ENCODE measurements around the gene REX1BD.
"Not testable (repeated sequence)": the region's sequence is repeated elsewhere in the genome, so short reads cannot be mapped to it uniquely, and the experiment has no call there.

The REX1BD gene

DNA sequence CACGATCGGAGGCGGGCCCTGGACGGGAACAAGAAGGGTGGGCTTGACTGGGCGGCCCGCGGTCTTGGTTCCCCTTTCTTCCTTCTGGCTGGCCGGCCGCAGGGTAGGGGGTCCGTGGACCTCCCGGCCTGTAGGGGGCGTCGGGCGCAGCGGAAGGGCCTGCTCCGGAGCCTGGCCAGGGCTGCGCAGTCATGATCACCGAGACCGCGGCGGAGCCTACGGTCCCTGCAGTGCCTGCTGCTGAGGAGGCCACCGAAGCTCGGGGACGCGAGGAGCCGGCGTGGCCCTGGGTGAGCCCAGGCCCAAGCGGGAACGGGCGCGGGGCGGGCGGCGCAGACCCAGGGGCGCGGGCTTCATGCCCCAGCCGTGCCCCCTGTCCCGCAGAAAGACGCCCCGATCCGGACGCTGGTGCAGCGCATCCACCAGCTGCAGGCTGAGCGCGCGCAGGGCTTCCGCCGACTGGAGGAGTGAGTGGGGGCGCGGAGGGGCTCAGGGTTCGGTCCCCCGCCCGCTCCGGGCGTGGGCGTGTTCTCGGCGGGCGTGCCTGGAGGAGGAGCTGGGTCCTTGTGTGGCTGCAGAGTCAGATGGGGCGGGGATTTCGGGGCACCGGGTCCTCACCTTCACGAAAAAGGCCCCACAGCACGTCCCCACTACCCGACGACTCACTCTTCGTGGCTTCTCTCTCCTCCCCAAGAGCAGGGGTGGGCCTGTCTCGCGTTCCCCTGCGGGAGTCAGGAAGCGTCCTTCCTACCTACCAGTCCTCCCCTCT lies at the start of gene REX1BD:
TSS of gene REX1BD (plus strand) at position 188 of the 769 bp plus-strand sequence. CDS start at position 192, 4 bp downstream.
- peak; percentile 84 to 86 for DNase-seq (ENCODE audit: low read depth in 2 of 2)

DNA sequence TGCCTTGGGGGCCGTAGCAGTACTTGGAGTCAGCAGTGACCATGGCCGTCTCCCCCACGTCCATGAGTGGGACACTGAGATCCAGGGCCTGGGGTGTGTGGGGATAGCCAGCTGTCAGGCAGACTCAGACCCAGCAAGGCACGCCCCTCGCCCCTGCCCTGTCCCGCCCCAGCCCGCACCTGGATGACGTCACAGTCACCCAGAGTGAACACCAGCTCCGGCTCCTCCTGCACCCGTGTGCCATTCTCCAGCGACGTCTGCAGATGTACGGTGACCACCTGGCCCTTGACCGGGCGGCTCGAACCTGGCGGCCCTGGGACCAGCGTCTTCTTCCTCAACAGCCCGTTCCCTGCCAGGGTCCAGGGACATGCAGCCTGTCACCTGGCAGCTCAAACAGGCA lies 49.2 kb upstream of the REX1BD start:
- no peak for DNase-seq (ENCODE audit: low read depth in 2 of 2)

DNA sequence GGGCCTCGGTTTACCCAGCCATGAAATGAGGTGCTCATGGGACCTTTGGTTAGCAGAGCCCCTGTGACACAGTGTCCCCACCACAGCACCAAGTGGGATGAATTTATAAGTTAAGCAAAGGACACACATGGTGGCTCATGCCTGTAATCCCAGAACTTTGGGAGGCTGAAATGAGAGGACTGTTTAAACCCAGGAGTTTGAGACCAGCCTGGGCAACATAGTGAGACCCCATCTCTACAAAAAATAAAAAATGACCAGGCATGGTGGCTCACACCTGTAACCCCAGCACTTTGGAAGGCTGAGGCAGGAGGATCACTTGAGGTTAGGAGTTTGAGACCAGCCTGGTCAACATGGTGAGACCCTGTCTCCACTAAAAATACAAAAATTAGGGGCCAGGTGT lies 48.4 kb upstream of the REX1BD start:
- not testable (repeated sequence) for DNase-seq (ENCODE audit: low read depth in 2 of 2)

DNA sequence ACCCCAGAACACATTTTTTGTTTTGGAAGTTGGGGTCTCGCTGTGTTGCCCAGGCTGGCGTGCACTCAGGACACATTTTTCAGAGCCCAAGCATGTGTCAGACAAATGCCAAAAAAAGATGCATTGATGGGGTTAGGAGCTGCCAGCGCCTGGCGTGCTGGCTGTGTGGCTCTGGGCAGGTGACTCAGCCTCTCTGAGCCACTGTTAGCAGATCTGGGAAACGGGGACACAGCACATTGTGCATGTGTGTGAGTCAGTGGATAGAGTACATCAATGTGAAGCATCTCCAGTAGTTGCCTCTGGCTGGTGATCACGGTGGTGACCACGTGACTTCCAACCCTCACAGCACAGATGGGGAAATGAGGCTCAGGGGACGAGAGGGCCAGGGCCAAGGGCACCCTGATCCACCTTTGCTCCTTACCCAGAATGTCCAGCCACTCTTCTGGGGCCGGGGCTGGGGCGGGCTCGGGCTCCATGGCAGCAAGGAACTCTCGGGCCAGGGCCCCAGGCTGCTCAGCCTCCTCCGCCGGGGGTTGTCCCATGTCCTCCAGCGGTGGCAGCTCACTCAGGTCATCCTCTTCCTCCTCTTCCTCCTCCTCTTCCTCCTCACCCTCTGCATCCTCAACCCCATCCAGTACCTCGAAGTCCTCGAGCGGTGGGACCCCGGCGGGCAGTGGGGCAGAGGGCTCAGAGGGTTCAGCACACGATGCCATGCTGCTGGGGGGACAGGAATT lies 47.2 kb upstream of the REX1BD start:
- DNase-seq (ENCODE audit: low read depth in 2 of 2): no peak

DNA sequence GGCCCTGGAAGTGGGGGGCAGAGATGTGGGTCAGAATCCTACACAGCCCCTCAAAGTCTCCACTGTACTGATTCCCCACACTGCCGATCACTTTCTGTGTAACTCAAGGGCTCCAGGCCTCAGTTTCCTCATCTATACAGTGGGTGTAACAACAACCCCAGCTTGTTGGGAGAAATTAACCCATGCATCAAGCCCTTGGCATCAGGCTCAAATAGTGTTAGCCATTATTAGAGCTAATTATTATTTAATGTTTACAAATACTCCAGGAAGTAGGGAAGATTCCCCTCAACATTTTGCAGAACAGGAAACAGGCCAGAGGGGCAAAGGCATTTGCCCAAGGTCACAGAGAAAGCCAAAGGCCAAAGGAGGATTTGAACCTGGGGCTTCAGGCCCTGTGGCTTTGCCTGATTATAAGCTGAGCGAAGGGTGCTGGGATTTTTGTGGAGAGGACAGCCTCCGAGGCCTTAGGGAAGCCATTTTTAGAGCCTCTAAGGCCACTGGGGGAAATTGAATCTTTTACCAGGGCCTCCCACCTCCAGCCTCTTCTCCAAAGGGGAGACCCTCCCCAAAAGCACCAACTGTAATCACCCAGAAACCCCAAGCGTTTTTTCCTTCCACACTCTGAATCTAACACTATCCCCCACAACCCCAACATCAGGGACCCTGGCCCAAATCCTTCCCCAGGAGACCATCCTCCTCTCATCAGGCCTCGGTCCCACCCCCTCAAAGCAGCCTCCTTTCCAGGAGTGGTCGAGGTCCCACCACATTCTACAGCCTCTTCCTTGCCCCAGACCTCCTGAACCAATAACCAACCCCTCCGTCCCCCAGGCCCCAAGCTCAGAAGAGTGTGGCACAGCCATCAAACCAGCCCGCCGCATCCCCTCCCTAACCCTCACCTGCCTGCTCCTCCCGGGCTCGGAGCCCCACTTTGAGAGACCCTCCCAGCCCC lies 46.3 kb upstream of the REX1BD start:
- no peak for DNase-seq (ENCODE audit: low read depth in 2 of 2)

DNA sequence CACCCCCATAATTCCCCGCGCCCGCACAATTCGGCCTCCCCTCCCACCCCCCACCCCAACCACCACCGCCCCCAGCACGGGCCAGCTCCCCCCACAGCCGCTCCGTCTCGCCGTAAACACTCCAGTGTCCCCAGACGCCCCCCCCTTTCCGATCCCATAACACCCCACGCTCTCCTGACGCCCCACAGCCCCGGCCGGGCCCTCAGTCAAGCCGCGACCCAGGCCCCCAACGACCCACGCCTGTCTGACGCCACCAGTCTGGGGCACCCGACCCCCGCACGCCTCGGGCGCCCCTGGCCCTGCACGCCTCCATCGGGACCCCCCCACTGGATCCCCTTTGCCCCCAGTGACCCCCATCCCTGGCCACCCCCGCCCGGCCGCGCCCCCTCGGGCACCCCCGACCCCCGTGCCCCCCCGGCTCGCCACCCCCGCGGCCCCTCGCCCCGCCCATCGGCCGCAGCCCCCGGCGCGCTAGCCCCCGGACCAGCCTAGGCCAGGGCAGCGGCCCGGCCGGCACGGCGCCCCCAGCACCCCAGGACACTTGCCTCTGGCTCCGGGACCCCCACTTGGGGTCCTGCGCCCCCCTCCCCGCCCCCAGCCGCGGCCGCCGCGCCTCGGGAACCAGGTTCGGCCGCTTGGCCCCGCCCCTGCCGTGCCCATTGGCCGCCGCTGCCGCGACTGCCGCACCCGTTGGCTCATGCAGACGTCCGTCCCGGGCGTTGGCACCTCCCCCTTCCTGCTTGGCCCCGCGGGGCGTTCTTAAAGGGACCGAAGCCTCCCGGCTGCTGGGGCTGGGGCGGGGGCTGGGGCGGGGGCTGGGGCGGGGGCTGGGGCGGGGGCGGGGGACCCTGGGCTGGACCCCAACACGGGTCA lies 45.4 kb upstream of the REX1BD start, which contains the start of gene FKBP8:
TSS of gene FKBP8 (minus strand) at position 633 of the 873 bp plus-strand sequence. CDS start 1,603 bp downstream, outside the sequence.
- peak; percentile 92 to 95 for DNase-seq (ENCODE audit: low read depth in 2 of 2)

DNA sequence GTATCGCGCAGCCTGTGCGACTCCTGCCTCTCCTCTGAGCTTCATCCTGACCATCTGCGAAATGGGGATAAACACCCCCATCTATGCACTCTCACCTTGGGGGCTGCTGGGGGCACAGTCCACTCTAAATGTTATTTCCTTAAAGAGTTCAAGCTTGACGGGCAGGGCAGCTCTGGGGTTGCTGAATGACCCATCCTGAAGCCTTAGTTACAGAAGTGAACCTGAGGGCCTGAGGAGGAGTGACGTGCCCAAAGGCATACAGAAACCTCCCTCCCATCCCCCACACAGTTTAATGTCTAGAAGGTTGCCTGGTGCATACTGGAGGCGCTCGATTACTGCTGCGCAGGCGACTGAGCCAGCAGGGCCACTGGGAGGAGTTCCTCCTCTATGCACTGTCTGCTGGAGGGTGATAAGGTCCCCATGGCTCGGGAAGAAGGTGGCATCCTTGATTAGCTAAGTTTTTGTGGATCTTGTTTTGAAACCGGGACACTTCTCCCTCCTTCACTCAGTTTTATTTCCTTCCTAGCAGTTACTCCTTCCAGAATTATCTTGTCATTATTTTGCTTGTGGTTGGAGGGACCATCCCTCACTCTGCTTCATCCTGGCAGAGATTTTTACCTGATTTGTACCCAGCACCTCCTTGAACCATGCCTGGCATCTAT lies 44.7 kb upstream of the REX1BD start:
- peak in 1 of 2 donors; percentile 58 for DNase-seq (ENCODE audit: low read depth in 2 of 2)

DNA sequence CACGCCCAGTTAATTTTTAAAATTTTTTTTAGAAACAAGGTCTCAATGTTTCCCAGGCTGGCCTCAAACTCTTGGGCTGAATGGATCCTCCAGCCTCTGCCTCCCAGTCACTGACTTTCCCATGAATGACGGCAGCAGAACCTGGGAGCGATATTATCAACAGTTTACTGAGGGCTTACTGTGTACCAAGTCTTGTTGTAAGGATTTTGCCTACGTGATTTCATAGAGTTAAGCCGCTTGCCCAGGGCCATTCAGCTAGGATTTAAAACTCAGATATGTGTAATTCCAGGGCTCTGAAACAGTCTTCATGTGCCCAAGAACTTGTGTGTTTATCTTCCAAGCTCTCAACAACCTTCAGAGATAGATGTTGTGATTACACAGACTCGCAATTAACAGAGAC lies 37.0 kb upstream of the REX1BD start:
- DNase-seq (ENCODE audit: low read depth in 2 of 2): no peak

DNA sequence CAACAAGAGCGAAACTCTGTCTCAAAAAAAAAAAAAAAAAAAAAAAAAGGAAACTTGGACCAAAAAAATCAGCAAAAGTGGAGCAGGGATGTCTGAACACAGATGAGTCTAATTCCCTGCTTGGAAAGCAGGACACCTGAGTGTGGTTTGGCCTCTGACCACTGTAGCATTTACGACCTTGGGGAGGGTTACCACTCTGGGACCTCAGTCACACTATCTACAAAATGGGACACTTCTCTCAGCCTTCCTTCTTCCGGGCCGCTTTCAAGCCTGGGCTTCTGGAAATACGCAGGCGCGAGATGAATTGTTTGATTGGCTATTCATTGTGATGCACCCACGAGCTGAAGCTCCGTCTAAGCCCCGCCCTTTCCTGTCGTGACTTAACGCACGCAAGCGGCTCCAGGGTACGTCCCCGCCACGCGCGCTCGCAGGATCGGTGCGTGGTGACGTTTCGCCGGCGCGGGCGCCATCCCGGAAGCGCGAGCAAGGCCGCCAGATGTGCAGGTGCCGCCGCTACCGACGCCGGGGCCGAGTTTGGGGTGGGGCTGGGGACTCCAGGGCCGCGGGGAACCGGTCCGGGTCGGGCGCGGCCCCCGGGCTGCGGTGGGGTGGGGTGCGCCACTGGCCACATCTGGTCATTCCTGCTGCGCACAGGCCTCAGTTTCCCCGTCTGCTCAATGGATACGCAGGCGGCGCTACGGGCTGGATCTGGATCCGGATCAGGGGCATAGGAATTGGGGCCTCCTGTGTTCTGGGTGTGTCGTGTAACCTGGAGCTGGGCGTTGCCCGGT lies 31.0 kb upstream of the REX1BD start, which contains the start of gene KXD1:
TSS of gene KXD1 (plus strand) at position 460 of the 791 bp plus-strand sequence. CDS start 4,187 bp downstream, outside the sequence.
- peak; percentile 97 for DNase-seq (ENCODE audit: low read depth in 2 of 2)

DNA sequence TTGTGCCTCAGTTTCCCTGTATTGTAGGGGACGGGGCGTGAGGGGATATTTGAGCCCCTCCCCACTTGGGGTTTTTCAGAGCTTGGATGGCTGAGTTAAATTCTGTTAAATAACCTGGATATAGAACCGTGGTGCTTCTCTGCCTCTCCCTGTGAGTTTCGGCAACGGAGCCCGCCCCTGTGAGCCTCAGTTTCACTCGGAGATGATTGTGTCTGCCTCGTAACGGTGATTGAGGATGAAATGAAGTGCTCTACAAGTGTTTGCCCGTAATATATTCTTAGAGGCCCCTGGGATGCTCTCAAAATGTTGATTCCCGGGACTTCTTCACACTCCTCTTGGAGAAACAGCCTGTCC lies 30.4 kb upstream of the REX1BD start:
- no peak for DNase-seq (ENCODE audit: low read depth in 2 of 2)

DNA sequence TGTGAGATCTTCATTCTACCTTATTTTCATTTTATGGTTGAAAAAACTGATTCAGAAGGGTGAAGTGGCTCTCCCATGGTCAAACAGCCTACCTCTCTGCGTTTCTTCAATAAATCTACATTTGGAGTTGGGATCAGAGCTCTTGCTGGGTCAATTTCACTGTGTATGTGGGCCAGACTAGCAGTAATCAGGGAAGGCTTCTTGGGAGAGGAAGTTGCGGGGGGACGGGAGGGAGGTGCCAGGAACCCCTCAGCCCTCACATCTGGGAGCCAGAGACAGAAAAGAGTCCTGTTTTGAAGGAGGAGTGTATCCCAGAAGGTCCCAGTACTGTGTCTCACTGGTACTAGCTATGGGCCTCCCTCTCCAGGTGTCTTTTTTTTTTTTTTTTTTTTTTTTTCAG lies 30.0 kb upstream of the REX1BD start:
- DNase-seq (ENCODE audit: low read depth in 2 of 2): no peak

DNA sequence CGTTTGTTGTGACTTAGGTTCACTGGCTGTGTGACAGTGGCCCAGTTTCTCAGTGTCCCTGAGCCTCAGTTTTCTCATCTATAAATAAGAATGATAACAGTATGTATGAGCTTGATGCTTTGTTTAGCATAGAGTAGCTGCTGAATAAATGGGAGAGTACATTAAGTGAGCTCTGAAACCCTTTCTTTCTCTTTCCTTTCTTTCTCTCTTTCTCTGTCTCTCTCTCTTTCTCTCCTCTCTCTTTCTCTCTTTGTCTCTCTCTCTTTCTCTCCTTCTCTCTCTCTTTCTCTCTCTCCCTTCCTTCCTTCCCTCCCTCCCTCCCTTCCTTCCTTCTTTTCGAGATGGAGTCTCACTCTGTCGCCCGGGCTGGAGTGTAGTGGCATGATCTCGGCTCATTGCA lies 28.9 kb upstream of the REX1BD start:
- no peak for DNase-seq (ENCODE audit: low read depth in 2 of 2)

DNA sequence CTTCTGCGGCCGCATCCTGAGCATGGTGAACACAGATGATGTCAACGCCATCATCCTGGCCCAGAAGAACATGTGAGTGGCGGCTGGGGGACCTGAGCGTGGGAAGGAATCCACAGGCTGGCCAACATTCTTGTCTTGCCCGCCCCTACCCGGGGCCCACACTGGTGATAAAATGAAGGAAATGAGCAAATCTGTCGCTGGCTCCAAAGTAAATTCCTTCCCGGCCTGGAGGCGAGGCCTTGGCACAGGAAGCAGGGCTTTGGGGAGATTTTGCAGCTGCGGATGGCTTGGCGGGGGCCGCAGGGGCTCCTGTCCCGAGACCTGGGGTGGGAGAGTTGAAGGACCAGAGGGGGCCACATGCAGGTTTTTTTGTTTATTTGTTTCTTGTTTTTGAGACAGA lies 26.5 kb upstream of the REX1BD start:
- DNase-seq (ENCODE audit: low read depth in 2 of 2): no peak

DNA sequence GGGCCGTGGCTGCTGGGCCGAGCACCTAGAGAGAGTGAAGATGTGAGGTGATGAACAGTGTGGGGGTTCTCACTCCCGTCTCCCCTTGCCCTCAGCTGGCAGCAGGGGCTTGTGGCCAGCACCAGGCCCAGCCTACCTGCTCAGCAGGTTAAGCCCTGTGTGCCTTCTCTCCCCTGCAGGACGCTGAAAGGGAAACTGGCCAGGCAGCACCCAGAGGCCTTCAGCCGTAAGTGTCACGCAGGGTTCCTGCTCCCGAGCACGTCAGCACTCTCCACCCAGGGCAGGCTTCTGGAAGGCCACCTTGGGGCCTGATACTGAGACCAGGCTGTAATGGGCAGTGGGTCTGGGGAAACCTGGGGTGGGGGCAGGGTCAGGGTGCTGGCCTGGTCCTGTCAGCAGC lies 21.6 kb upstream of the REX1BD start:
- no peak for DNase-seq (ENCODE audit: low read depth in 2 of 2)

DNA sequence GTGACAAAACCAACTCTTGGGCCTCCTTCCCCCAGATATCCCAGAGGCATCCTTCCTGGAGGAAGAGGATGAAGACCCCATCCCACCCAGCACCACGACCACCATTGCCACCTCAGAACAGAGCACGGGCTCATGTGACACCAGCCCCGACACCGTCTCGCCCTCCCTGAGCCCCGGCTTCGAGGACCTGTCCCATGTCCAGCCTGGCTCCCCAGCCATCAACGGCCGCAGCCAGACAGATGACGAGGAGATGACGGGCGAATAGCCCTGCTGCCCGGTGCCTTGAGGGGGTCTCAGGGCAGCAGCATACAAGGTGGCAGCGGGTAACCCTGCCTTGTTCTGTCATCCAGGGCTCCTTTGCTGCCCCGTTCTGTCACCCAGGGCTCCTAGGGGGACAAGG lies 20.2 kb upstream of the REX1BD start:
- DNase-seq (ENCODE audit: low read depth in 2 of 2): no peak

DNA sequence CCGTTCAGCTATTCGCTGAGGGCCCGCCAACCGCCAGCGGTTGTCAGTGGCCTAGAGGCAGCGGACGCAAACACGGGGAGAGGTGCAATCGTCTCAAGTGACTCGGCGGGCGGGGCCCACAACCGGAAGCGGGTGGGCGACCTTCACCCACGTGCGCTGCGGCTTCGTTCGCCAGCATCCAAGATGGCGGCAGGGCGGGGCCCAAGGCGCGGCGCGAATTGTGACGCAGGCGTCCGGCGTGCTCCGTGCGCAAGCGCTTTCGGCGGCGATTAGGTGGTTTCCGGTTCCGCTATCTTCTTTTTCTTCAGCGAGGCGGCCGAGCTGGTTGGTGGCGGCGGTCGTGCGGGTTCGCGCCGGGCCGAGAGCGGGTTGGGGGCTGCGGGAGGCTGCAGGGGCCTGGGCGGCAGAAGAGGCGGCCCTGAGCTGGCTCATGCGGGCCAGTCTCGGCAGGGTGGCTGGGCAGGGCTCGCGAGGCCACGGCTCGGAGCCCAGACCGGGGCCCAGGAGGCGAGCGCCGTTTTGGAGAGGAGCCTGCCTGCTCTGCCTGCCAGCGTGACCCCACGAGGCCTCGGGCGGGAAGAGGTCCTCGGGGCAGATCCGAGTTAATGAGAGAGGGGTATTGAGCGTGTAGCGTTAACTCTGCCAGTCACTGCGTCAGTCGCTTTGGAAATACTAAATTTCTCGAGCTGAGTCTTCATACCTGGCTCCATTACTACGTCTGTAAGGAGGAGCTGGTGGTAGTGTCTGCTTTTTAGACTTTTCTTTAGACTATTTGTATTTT lies 16.8 kb upstream of the REX1BD start, which contains the start of gene UBA52:
TSS of gene UBA52 (plus strand) at position 294 of the 781 bp plus-strand sequence. CDS start 1,444 bp downstream, outside the sequence.
- DNase-seq (ENCODE audit: low read depth in 2 of 2): peak; percentile 99

DNA sequence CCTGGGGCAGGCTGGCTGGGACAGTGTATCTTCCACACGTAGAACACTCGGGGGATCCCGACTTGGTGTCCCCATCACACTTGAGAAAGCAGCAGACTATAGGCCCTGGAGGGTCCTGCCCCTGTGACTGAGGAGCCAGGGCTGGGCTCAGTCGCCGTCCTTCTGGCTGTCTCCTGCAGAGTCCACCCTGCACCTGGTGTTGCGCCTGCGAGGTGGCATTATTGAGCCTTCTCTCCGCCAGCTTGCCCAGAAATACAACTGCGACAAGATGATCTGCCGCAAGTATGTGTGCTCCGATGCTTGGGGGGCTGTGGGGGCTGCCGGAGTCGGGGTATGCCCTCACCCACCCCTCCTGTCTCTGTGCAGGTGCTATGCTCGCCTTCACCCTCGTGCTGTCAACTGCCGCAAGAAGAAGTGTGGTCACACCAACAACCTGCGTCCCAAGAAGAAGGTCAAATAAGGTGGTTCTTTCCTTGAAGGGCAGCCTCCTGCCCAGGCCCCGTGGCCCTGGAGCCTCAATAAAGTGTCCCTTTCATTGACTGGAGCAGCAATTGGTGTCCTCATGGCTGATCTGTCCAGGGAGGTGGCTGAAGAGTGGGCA lies 13.8 kb upstream of the REX1BD start:
- DNase-seq (ENCODE audit: low read depth in 2 of 2): no peak

DNA sequence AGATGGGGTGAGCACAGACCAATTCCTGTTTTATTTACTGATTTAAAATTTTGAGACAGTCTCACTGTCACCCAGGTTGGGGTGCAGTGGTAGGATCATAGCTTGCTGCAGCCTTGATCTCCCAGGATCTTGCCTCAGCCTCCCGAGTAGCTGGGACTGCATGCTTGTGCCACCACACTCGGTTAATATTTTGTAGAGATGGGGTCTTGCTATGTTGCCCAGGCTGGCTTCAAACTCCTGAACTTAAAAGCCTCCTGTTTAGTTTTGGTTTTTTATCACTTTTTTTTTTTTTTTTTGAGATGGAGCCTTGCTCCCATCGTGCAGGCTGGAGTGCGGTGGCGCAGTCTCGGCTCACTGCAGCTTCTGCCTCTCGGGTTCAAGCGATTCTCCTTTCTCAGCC lies 12.2 kb upstream of the REX1BD start:
- no peak for DNase-seq (ENCODE audit: low read depth in 2 of 2)
